K562 (cell line): ENCODE data around the gene WHAMM. TPM values are rescaled to one million over a fixed set of nuclear protein-coding genes. Genes with fewer than 3 reads are reported as not detected.

ENCODE experiments used
- ATAC-seq: fragments of 200-7000 bp; cut with Tn5 transposase; 3 replicates; pipeline ENCODE4 v1.9.1; 2020; ENCODE audit warnings: moderate library complexity
- BruUV-seq: library from RNA; stranded (reverse); fragments of 400-500 nt; replicated peaks from 2 replicates; lab custom pipeline; 2021; lab: Mats Ljungman, UMichigan
- CTCF ChIA-PET: fragments of 300-600 bp; formaldehyde crosslinking; extraction: SDS; loops from one replicate; lab custom pipeline; 2021; ENCODE audit warnings: low intra/inter-chr PET ratio; lab: Yijun Ruan, JAX
- POLR2A ChIA-PET: fragments of 300-600, 350-650 bp; sonication (Branson Sonifier 250); formaldehyde crosslinking; extraction: SDS; loops from one replicate; lab custom pipeline; 2021; ENCODE audit warnings: antibody characterized with exemption, inconsistent platforms; lab: Yijun Ruan, JAX
- DNase-seq, 4 experiments: peaks; one replicate each; pipeline versions ENCODE4 v3.0.0 to v3.0.0-alpha.2; 2011 to 2018; ENCODE audit warnings: low spot score in 3 of 4, mixed read lengths in 3 of 4; ENCODE audit errors: extremely low read depth in 1 of 4
- FAIRE-seq: peaks from 2 replicates; lab custom pipeline; 2011; peaks lifted over from hg19 to GRCh38; lab: Jason Lieb, UNC
- H2AFZ ChIP-seq: 2 replicates; pipeline ENCODE4 v1.6.0; 2011; ENCODE audit warnings: low read depth, low read length, control low read depth, inconsistent platforms
- H3K27ac ChIP-seq: fragments of 200-600 bp; 3 replicates; pipeline ENCODE4 v1.8.0; 2011; ENCODE audit warnings: low read depth, mild to moderate bottlenecking, control low read depth, inconsistent platforms, low read length, moderate library complexity, mixed read lengths; ENCODE audit errors: extremely low read depth
- H3K27me3 ChIP-seq, 2 experiments: fragments of 300-600 bp in 1 of 2; 2 replicates in 1 of 2; 3 replicates in 1 of 2; pipeline versions ENCODE4 v1.6.0 to v1.8.0; 2011; ENCODE audit warnings: inconsistent platforms in 2 of 2, low read length in 2 of 2, mild to moderate bottlenecking in 1 of 2, mixed read lengths in 1 of 2, moderate library complexity in 1 of 2; ENCODE audit not compliant: control insufficient read depth in 2 of 2, insufficient read depth in 2 of 2
- H3K36me3 ChIP-seq: fragments of 300-600 bp; 3 replicates; pipeline ENCODE4 v1.8.0; 2011; ENCODE audit warnings: mild to moderate bottlenecking, low read length, inconsistent platforms; ENCODE audit not compliant: control insufficient read depth, insufficient read depth
- H3K4me1 ChIP-seq, 2 experiments: fragments of 200-600 bp in 1 of 2; replicated peaks in 1 of 2; 2 replicates in 1 of 2; 3 replicates in 1 of 2; pipeline versions ENCODE4 v1.5.1 to v1.8.0; 2011; ENCODE audit warnings: inconsistent platforms in 2 of 2, low read length in 2 of 2, mild to moderate bottlenecking in 1 of 2, mixed read lengths in 1 of 2, moderate library complexity in 1 of 2; ENCODE audit not compliant: control insufficient read depth in 2 of 2, insufficient read depth in 2 of 2
- H3K4me2 ChIP-seq: 2 replicates; pipeline ENCODE4 v1.6.1; 2011; ENCODE audit warnings: low read length, control low read depth, inconsistent platforms, mixed read lengths; ENCODE audit not compliant: insufficient read depth
- H3K4me3 ChIP-seq: fragments of 200-600 bp; sonication (generic), shearing (Covaris generic); 2 replicates; pipeline ENCODE4 v1.5.1; 2016; ENCODE audit warnings: control low read depth, inconsistent platforms
- H3K79me2 ChIP-seq: fragments of 200-600 bp; 3 replicates; pipeline ENCODE4 v1.8.0; 2011; ENCODE audit warnings: low read length, inconsistent platforms; ENCODE audit not compliant: control insufficient read depth, insufficient read depth
- H3K9ac ChIP-seq, 2 experiments: 2 replicates each; pipeline versions ENCODE4 v1.6.0 to v1.6.1; 2011; ENCODE audit warnings: low read depth in 2 of 2, low read length in 2 of 2, control low read depth in 1 of 2, inconsistent platforms in 1 of 2, mild to moderate bottlenecking in 1 of 2, mixed read lengths in 1 of 2; ENCODE audit not compliant: insufficient read depth in 1 of 2
- H3K9me1 ChIP-seq: one replicate; pipeline ENCODE4 v1.6.0; 2011; ENCODE audit warnings: inconsistent platforms, mild to moderate bottlenecking, low read length, moderate library complexity; ENCODE audit not compliant: control insufficient read depth, insufficient read depth
- H3K9me3 ChIP-seq: replicated peaks from 2 replicates; pipeline ENCODE4 v1.5.1; 2011; ENCODE audit warnings: low read depth, low read length, inconsistent platforms; ENCODE audit not compliant: control insufficient read depth, insufficient read depth
- H4K20me1 ChIP-seq: replicated peaks from 2 replicates; pipeline ENCODE4 v1.6.1; 2011; ENCODE audit warnings: low read length, inconsistent platforms, mixed read lengths; ENCODE audit not compliant: control insufficient read depth, insufficient read depth
- BHLHE40 ChIP-seq: IDR thresholded peaks from 2 replicates; pipeline ENCODE4 v1.6.1; 2011; ENCODE audit warnings: low read length, improper control_type of control experiment
- CTCF ChIP-seq, 3 experiments: IDR thresholded peaks in 2 of 3; conservative IDR thresholded peaks in 1 of 3; 2 replicates each; pipeline ENCODE4 v1.5.1; 2011 to 2012; ENCODE audit warnings: low read length in 3 of 3, mild to moderate bottlenecking in 3 of 3, control low read depth in 2 of 3, improper control_type of control experiment in 1 of 3, inconsistent platforms in 1 of 3, low read depth in 1 of 3, mixed read lengths in 1 of 3, moderate library complexity in 1 of 3; ENCODE audit not compliant: insufficient read depth in 2 of 3
- CXXC5 ChIP-seq: fragments of 250-450 bp; sonication (Bioruptor Pico); IDR thresholded peaks from 2 replicates; pipeline ENCODE4 v1.8.0; 2022; ENCODE audit warnings: inconsistent platforms, mild to moderate bottlenecking, moderate library complexity
- ELF4 ChIP-seq: fragments of 450-650 bp; formaldehyde crosslinking; IDR thresholded peaks from 2 replicates; pipeline ENCODE4 v1.4.0; 2022; ENCODE audit warnings: missing genetic modification characterization
- EP400 ChIP-seq: fragments of 450-650 bp; IDR thresholded peaks from 2 replicates; pipeline ENCODE4 v1.6.1; 2017; ENCODE audit warnings: antibody characterized with exemption, mild to moderate bottlenecking, moderate library complexity
- HEY1 ChIP-seq: fragments of 250-450 bp; sonication (Bioruptor Pico); IDR thresholded peaks from 2 replicates; pipeline ENCODE4 v1.5.0; 2020; ENCODE audit warnings: mild to moderate bottlenecking, moderate library complexity, borderline replicate concordance
- KDM2B ChIP-seq: fragments of 250-450 bp; sonication (Bioruptor Pico); IDR thresholded peaks from 2 replicates; pipeline ENCODE4 v1.8.0; 2021; ENCODE audit warnings: mild to moderate bottlenecking, moderate library complexity
- NR0B1 ChIP-seq: fragments of 450-650 bp; IDR thresholded peaks from one replicate; pipeline ENCODE4 v1.6.1; 2018; ENCODE audit warnings: mild to moderate bottlenecking, moderate library complexity; ENCODE audit not compliant: partially characterized antibody
- POLR3G ChIP-seq: IDR thresholded peaks from 2 replicates; pipeline ENCODE4 v1.6.1; 2011; ENCODE audit not compliant: insufficient read length, insufficient replicate concordance; ENCODE audit errors: extremely low read depth
- RAD21 ChIP-seq, 2 experiments: fragments of 250-450 bp in 1 of 2; fragments of 450-650 bp in 1 of 2; sonication (Bioruptor Pico) in 1 of 2; formaldehyde crosslinking in 1 of 2; IDR thresholded peaks in 1 of 2; conservative IDR thresholded peaks in 1 of 2; 2 replicates each; pipeline versions ENCODE4 v1.4.0 to v1.8.0; 2020 to 2022; ENCODE audit warnings: mild to moderate bottlenecking in 2 of 2, moderate library complexity in 1 of 2
- RBM14 ChIP-seq: fragments of 200-400 bp; formaldehyde crosslinking; IDR thresholded peaks from 2 replicates; pipeline ENCODE4 v1.6.1; 2018; ENCODE audit warnings: low read depth, mild to moderate bottlenecking, low read length, moderate library complexity, borderline replicate concordance; ENCODE audit not compliant: insufficient read depth
- SIN3B ChIP-seq: fragments of 450-650 bp; IDR thresholded peaks from 2 replicates; pipeline ENCODE4 v1.6.1; 2017; ENCODE audit warnings: low read depth, mild to moderate bottlenecking, moderate library complexity
- ZNF184 ChIP-seq: sonication (generic); formaldehyde crosslinking; IDR thresholded peaks from 2 replicates; pipeline ENCODE4 v1.5.0; 2020; ENCODE audit warnings: missing genetic modification reagents
- ZNF445 ChIP-seq: fragments of 250-450 bp; sonication (Bioruptor Pico); IDR thresholded peaks from 2 replicates; pipeline ENCODE4 v1.4.0; 2020; ENCODE audit warnings: low read depth, mild to moderate bottlenecking, moderate library complexity
- WGBS: fragments of 100-300 bp; shearing (Covaris generic); methylation state at CpG from one replicate; pipeline ENCODE4 v1.1.6; 2016; ENCODE audit warnings: low coverage, mixed read lengths; ENCODE audit not compliant: insufficient coverage; ENCODE audit errors: missing lambda C conversion rate; 5-methylcytosine and 5-hydroxymethylcytosine counted together
- in situ Hi-C: fragments of 300-500 bp; cut with MboI; formaldehyde crosslinking; loops from 4 replicates; pipeline ENCODE4 v1.15.0; 2018; ENCODE audit warnings: inconsistent platforms, mixed read lengths
- intact Hi-C: fragments of 100-400 bp; cut with micrococcal nuclease; formaldehyde crosslinking; loops from 2 replicates; pipeline ENCODE4 v1.14.2; 2022
- polyA plus RNA-seq, 8 experiments: library from polyadenylated mRNA; depleted of rRNA in 4 of 8; stranded (reverse) in 5 of 8; unstranded in 3 of 8; fragments of >200 nt; fragmentation: Nextera tagmentation in 2 of 8; fragmentation: Illumina TruSeq in 1 of 8; extraction: Ambion mirVana in 2 of 8; extraction: Trizol in 1 of 8; gene quantifications; 2 replicates each; pipeline versions ENCODE4 v1.2.1 to v1.2.3, GENCODE V29; 2011 to 2014; ENCODE audit warnings: inconsistent platforms in 1 of 8, missing spikeins in 1 of 8
- total RNA-seq, 7 experiments: library from RNA; depleted of rRNA in 6 of 7; stranded (reverse); fragments of >200 nt in 6 of 7; fragmentation: Illumina TruSeq in 2 of 7; extraction: Trizol in 2 of 7; gene quantifications; 2 replicates each; pipeline versions ENCODE4 v1.2.1 to v1.2.3, GENCODE V29; 2011 to 2021; ENCODE audit warnings: low replicate concordance in 1 of 7

The WHAMM gene
- total and polyA plus RNA-seq, 9 of the 15 experiments (the other 6 are each of a cell fraction or from before 2014, with no cell fraction given), result 2.0 to 4.8 (median 3.6) TPM

DNA sequence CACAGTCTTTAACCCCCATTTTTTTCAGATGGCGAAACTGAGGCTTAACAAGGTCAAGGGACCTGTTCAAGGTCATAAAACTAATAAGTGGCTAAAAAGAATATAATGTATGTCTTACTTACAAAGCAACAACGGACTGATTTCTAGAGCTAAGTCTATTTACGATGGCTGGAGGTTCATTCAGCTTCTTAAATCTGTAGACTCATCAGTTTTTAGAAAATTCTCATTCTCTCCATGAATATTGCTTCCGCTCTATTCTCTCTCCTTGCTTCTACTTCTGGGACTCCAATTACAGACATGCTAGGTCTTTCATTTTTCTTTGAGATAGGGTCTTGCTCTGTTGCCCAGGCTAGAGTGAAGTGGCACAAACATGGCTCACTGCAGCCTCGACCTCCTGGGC is 68.9 kb downstream of the WHAMM start (continued):
- TF ChIP-seq CXXC5 (CRISPR knock-in tag), result no peak
- TF ChIP-seq SIN3B, result no peak
- TF ChIP-seq, all 486 proteins: peak for 3

GRCh38 chr15:82880704-82881103 is 71.3 kb downstream of the WHAMM start:
- H3K9me1 ChIP-seq, result no peaks in the 10 kb centered on the region
- H3K4me3 ChIP-seq, result no peak overlapping the region
- ATAC-seq, result peak; percentile 58
- H3K9ac ChIP-seq, result no peak overlapping the region
- ChIA-PET POLR2A (interaction anchor here (0.7 to 1.4 kb wide), 2 partner anchors 10 to 173 kb away, joined by 3 to 8 read pairs; no protein-coding TSS in a partner anchor), CTCF (no interaction called here)
- no peaks in the 10 kb centered on the region for H3K4me1 ChIP-seq
- H3K36me3 ChIP-seq, result no peaks in the 10 kb centered on the region
- peaks cover 6 to 37% of the 10 kb centered on the region in 2 experiments; a peak in 4 of 5 replicates for H3K27me3 ChIP-seq
- no peaks in the 10 kb centered on the region for H3K79me2 ChIP-seq
- peak in 1 of 4 experiments; percentile 14 for DNase-seq
- intact Hi-C loops (no loop called here), in situ Hi-C loops (no loop called here)
- H3K27ac ChIP-seq, result no peak overlapping the region
- H3K4me2 ChIP-seq, result no peak overlapping the region
- no peak for FAIRE-seq
- WGBS, result 0% methylated on average over 6 of the region's 6 CpGs
- no peaks in the 10 kb centered on the region for H3K9me3 ChIP-seq
- no peak overlapping the region for H2AFZ ChIP-seq
- no TSS peak for BruUV-seq
- H4K20me1 ChIP-seq, result no peaks in the 10 kb centered on the region
- TF ChIP-seq BHLHE40 (no peak), ZNF184 (CRISPR knock-in tag) (no peak), HEY1 (CRISPR knock-in tag) (no peak), POLR3G (no peak), NR0B1 (no peak), CTCF (IDR thresholded peaks at IDR 0.05 in 2 of 3, conservative IDR thresholded peaks at IDR 0.05 in 1 of 3; ENCODE audit: insufficient read depth in 2 of 3, low read depth in 1 of 3, low read length in 3 of 3) (peak; percentile 8 to 42 (median 31); a peak in 2 of 6 replicates), ZNF445 (no peak), EP400 (no peak), KDM2B (no peak), RAD21 (CRISPR knock-in tag; conservative IDR thresholded peaks at IDR 0.05 in 1 of 2, IDR thresholded peaks at IDR 0.05 in 1 of 2) (peak; percentile 7 to 50; a peak in 2 of 4 replicates), RBM14 (no peak), ELF4 (CRISPR knock-in tag) (no peak)
